Stimulated activated naive CD8-positive, alpha-beta T cell treated with anti-CD3 and anti-CD28 coated beads, Interleukin-15, Interleukin-2, amounts not matched to agents 100 ng/mL and 50 ng/mL, for 24 hours (primary cell): ENCODE measurements around the gene NOL4L.
"Not testable (repeated sequence)": the region's sequence is repeated elsewhere in the genome, so short reads cannot be mapped to it uniquely, and the experiment has no call there.

Experiments used
- H3K27ac Mint-ChIP-seq: one replicate; pipeline ENCODE4 v1.8.0; 2021; ENCODE audit warnings: mild to moderate bottlenecking, mixed read lengths
- H3K27me3 Mint-ChIP-seq: one replicate; pipeline ENCODE4 v1.8.0; 2021; ENCODE audit warnings: mixed read lengths
- H3K36me3 Mint-ChIP-seq: one replicate; pipeline ENCODE4 v1.8.0; 2021; ENCODE audit warnings: low read depth, mixed read lengths
- H3K4me1 Mint-ChIP-seq: one replicate; pipeline ENCODE4 v1.8.0; 2021; ENCODE audit warnings: low read depth, mixed read lengths
- H3K4me3 Mint-ChIP-seq: one replicate; pipeline ENCODE4 v1.8.0; 2021; ENCODE audit warnings: mild to moderate bottlenecking, mixed read lengths
- H3K9me3 Mint-ChIP-seq: one replicate; pipeline ENCODE4 v1.8.0; 2021; ENCODE audit warnings: mixed read lengths

Gene NOL4L

GRCh38 chr20:32607727-32608663 is 22.9 kb upstream of the NOL4L start:
- H3K4me3 Mint-ChIP-seq: no peak overlapping the region
- no peaks in the 10 kb centered on the region for H3K4me1 Mint-ChIP-seq
- no peak overlapping the region for H3K27ac Mint-ChIP-seq
- H3K9me3 Mint-ChIP-seq: no peaks in the 10 kb centered on the region
- H3K36me3 Mint-ChIP-seq: no peaks in the 10 kb centered on the region
- H3K27me3 Mint-ChIP-seq: no peaks in the 10 kb centered on the region

- Mint-ChIP-seq H3K4me3 (no peak overlapping the region), H3K4me1 (no peaks in the 10 kb centered on the region), H3K27ac (no peak overlapping the region), H3K36me3 (no peaks in the 10 kb centered on the region), H3K27me3 (no peaks in the 10 kb centered on the region), H3K9me3 (no peaks in the 10 kb centered on the region)
These were observed 22.2 kb upstream of the NOL4L start for GRCh38 chr20:32607324-32607723.

GRCh38 chr20:32606790-32607189 is 21.7 kb upstream of the NOL4L start:
- Mint-ChIP-seq H3K36me3 (no peaks in the 10 kb centered on the region), H3K4me3 (no peak overlapping the region), H3K27ac (no peak overlapping the region), H3K27me3 (no peaks in the 10 kb centered on the region), H3K9me3 (no peaks in the 10 kb centered on the region), H3K4me1 (no peaks in the 10 kb centered on the region)

GRCh38 chr20:32606107-32606506 is 21.0 kb upstream of the NOL4L start:
- no peak overlapping the region for H3K27ac Mint-ChIP-seq
- H3K36me3 Mint-ChIP-seq: no peaks in the 10 kb centered on the region
- H3K9me3 Mint-ChIP-seq: no peaks in the 10 kb centered on the region
- H3K4me3 Mint-ChIP-seq: no peak overlapping the region
- H3K4me1 Mint-ChIP-seq: no peaks in the 10 kb centered on the region
- no peaks in the 10 kb centered on the region for H3K27me3 Mint-ChIP-seq

GRCh38 chr20:32605167-32605656 is 20.1 kb upstream of the NOL4L start:
- Mint-ChIP-seq H3K9me3 (no peaks in the 10 kb centered on the region), H3K27ac (no peak overlapping the region), H3K4me1 (no peaks in the 10 kb centered on the region), H3K4me3 (no peak overlapping the region), H3K27me3 (no peaks in the 10 kb centered on the region), H3K36me3 (no peaks in the 10 kb centered on the region)

GRCh38 chr20:32603046-32603726 is 18.1 kb upstream of the NOL4L start:
- Mint-ChIP-seq H3K27ac (no peak overlapping the region), H3K4me1 (no peaks in the 10 kb centered on the region), H3K36me3 (no peaks in the 10 kb centered on the region), H3K4me3 (no peak overlapping the region), H3K27me3 (no peaks in the 10 kb centered on the region), H3K9me3 (no peaks in the 10 kb centered on the region)

- H3K27ac Mint-ChIP-seq: no peak overlapping the region
These were observed 17.1 kb upstream of the NOL4L start for GRCh38 chr20:32602273-32602672.

GRCh38 chr20:32600681-32601237 is 15.6 kb upstream of the NOL4L start:
- Mint-ChIP-seq H3K27ac (no peak overlapping the region), H3K4me1 (peaks cover 8% of the 10 kb centered on the region), H3K36me3 (no peaks in the 10 kb centered on the region), H3K9me3 (no peaks in the 10 kb centered on the region), H3K4me3 (no peak overlapping the region), H3K27me3 (no peaks in the 10 kb centered on the region)

More at GRCh38 chr20:32602273-32602672, 17.1 kb upstream of the NOL4L start:
- Mint-ChIP-seq H3K36me3 (no peaks in the 10 kb centered on the region), H3K4me1 (no peaks in the 10 kb centered on the region), H3K4me3 (no peak overlapping the region), H3K9me3 (no peaks in the 10 kb centered on the region), H3K27me3 (no peaks in the 10 kb centered on the region)

GRCh38 chr20:32599783-32600340 is 14.7 kb upstream of the NOL4L start:
- Mint-ChIP-seq H3K9me3 (no peaks in the 10 kb centered on the region), H3K27ac (no peak overlapping the region), H3K4me3 (no peak overlapping the region), H3K27me3 (no peaks in the 10 kb centered on the region), H3K4me1 (peaks cover 8% of the 10 kb centered on the region), H3K36me3 (no peaks in the 10 kb centered on the region)

- H3K4me1 Mint-ChIP-seq: peaks cover 8% of the 10 kb centered on the region
- no peaks in the 10 kb centered on the region for H3K36me3 Mint-ChIP-seq
- no peak overlapping the region for H3K27ac Mint-ChIP-seq
- no peak overlapping the region for H3K4me3 Mint-ChIP-seq
- no peaks in the 10 kb centered on the region for H3K9me3 Mint-ChIP-seq
- H3K27me3 Mint-ChIP-seq: no peaks in the 10 kb centered on the region
These were observed 13.5 kb upstream of the NOL4L start for GRCh38 chr20:32598606-32599005.

GRCh38 chr20:32597714-32598113 is 12.6 kb upstream of the NOL4L start:
- peaks cover 8% of the 10 kb centered on the region for H3K4me1 Mint-ChIP-seq
- H3K4me3 Mint-ChIP-seq: no peak overlapping the region
- H3K36me3 Mint-ChIP-seq: no peaks in the 10 kb centered on the region
- no peaks in the 10 kb centered on the region for H3K27me3 Mint-ChIP-seq
- H3K27ac Mint-ChIP-seq: no peak overlapping the region
- no peaks in the 10 kb centered on the region for H3K9me3 Mint-ChIP-seq

GRCh38 chr20:32596681-32597252 is 11.6 kb upstream of the NOL4L start:
- no peaks in the 10 kb centered on the region for H3K36me3 Mint-ChIP-seq
- H3K27me3 Mint-ChIP-seq: no peaks in the 10 kb centered on the region
- H3K4me3 Mint-ChIP-seq: no peak overlapping the region
- H3K4me1 Mint-ChIP-seq: peaks cover 8% of the 10 kb centered on the region
- no peaks in the 10 kb centered on the region for H3K9me3 Mint-ChIP-seq
- no peak overlapping the region for H3K27ac Mint-ChIP-seq

- Mint-ChIP-seq H3K36me3 (no peaks in the 10 kb centered on the region), H3K4me1 (peaks cover 8% of the 10 kb centered on the region), H3K9me3 (no peaks in the 10 kb centered on the region), H3K4me3 (no peak overlapping the region), H3K27ac (no peak overlapping the region), H3K27me3 (no peaks in the 10 kb centered on the region)
These were observed 10.0 kb upstream of the NOL4L start for GRCh38 chr20:32595143-32595542.

- H3K4me3 Mint-ChIP-seq, H3K4me1 Mint-ChIP-seq, H3K9me3 Mint-ChIP-seq, H3K27me3 Mint-ChIP-seq, H3K27ac Mint-ChIP-seq, H3K36me3 Mint-ChIP-seq: not testable (repeated sequence)
These were observed 9.5 kb upstream of the NOL4L start for GRCh38 chr20:32594669-32595068.

- no peak overlapping the region for H3K4me3 Mint-ChIP-seq
- H3K36me3 Mint-ChIP-seq: no peaks in the 10 kb centered on the region
- no peaks in the 10 kb centered on the region for H3K27me3 Mint-ChIP-seq
- peaks cover 8% of the 10 kb centered on the region for H3K4me1 Mint-ChIP-seq
- no peaks in the 10 kb centered on the region for H3K9me3 Mint-ChIP-seq
- no peak overlapping the region for H3K27ac Mint-ChIP-seq
These were observed 9.1 kb upstream of the NOL4L start for GRCh38 chr20:32594204-32594603.
